Thyroid gland (tissue), 4 donors: ENCODE data around the gene IL4I1.

Source experiments
- CTCF ChIP-seq, 6 experiments: fragments of 200-600 bp in 3 of 6; fragments of 450-650 bp in 3 of 6; sonication (generic) in 3 of 6; IDR thresholded peaks; one replicate each; pipeline ENCODE4 v1.5.1; 2016 to 2019; ENCODE audit warnings: antibody characterized with exemption in 6 of 6, mild to moderate bottlenecking in 2 of 6, inconsistent platforms in 1 of 6, moderate library complexity in 1 of 6
- POLR2A ChIP-seq, 2 donors: fragments of 450-650 bp; IDR thresholded peaks; one replicate each; pipeline ENCODE4 v1.6.1; 2017; ENCODE audit warnings: antibody characterized with exemption in 2 of 2, mild to moderate bottlenecking in 2 of 2, moderate library complexity in 1 of 2

GRCh38 chr19:49869009-49869483, 27.6 kb downstream of the IL4I1 start:
- no peak for TF ChIP-seq CTCF (IDR thresholded peaks at IDR 0.05)
- TF ChIP-seq POLR2A (IDR thresholded peaks at IDR 0.05), result no peak
